Esophagus muscularis mucosa (tissue), 3 donors: Measurements from ENCODE around the gene ULK4.

Experiments used
- POLR2A ChIP-seq: fragments of 450-650 bp; IDR thresholded peaks from one replicate; pipeline ENCODE4 v1.6.1; 2017; ENCODE audit warnings: antibody characterized with exemption, moderate library complexity, mild to moderate bottlenecking, low read depth
- POLR2AphosphoS5 ChIP-seq, 2 donors: sonication (generic); formaldehyde crosslinking; IDR thresholded peaks; one replicate each; pipeline ENCODE4 v1.6.1; 2017; ENCODE audit warnings: antibody characterized with exemption in 2 of 2
- TF ChIP-seq, protein P1 (sequence below), 3 experiments: fragments of 200-600 bp in 2 of 3; fragments of 450-650 bp in 1 of 3; sonication (generic) in 2 of 3; IDR thresholded peaks; one replicate each; pipeline ENCODE4 v1.5.1; 2017 to 2019; ENCODE audit warnings: antibody characterized with exemption in 3 of 3, mild to moderate bottlenecking in 2 of 3, moderate library complexity in 1 of 3

DNA sequence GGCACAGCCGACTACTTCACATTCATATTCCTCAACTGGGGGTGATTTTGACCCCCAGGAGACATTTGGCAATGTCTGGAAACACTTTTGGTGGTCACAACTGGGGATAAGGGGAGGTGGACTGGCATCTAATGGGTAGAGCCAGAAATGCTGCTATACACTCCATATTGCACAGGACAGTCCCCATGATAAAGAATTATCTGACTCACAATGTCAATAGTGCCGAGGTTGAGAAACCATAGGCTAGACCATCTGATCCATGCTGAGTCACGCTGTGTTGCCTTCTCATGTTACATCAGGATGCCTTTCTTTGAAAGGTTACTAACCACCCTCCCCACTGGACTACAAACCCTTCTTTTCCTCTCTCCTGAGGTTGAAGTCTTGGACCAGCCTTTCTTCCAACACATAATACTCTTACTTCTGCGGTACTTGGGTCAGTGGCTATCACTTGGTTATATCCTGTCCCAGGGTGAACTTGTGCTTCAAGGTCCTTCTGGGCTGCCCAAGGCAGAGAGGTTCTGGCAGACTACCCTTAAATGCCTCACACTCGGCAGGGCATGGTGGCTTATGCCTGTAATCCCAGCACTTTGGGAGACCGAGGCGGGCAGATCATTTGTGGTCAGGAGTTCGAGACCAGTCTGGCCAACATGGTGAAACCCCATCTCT lies 693.8 kb downstream of the ULK4 start:
- TF ChIP-seq POLR2A (no peak), POLR2AphosphoS5 (IDR thresholded peaks at IDR 0.05) (no peak)
- TF ChIP-seq, protein P1, sequence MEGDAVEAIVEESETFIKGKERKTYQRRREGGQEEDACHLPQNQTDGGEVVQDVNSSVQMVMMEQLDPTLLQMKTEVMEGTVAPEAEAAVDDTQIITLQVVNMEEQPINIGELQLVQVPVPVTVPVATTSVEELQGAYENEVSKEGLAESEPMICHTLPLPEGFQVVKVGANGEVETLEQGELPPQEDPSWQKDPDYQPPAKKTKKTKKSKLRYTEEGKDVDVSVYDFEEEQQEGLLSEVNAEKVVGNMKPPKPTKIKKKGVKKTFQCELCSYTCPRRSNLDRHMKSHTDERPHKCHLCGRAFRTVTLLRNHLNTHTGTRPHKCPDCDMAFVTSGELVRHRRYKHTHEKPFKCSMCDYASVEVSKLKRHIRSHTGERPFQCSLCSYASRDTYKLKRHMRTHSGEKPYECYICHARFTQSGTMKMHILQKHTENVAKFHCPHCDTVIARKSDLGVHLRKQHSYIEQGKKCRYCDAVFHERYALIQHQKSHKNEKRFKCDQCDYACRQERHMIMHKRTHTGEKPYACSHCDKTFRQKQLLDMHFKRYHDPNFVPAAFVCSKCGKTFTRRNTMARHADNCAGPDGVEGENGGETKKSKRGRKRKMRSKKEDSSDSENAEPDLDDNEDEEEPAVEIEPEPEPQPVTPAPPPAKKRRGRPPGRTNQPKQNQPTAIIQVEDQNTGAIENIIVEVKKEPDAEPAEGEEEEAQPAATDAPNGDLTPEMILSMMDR (IDR thresholded peaks at IDR 0.05): no peak
